Glutamatergic neuron (in vitro differentiated cells): ENCODE measurements around the gene ZNF611. TPM values are rescaled to one million over a fixed set of nuclear protein-coding genes. Genes with fewer than 3 reads are reported as not detected.
"Not testable (repeated sequence)": the region's sequence is repeated elsewhere in the genome, so short reads cannot be mapped to it uniquely, and the experiment has no call there.

Experiments
- DNase-seq: peaks from one replicate; pipeline ENCODE4 v3.0.0; 2022
- H3K27ac Mint-ChIP-seq: one replicate; pipeline ENCODE4 v1.8.0; 2020; ENCODE audit warnings: mild to moderate bottlenecking, mixed read lengths, inconsistent platforms; ENCODE audit not compliant: unreplicated experiment
- H3K27me3 Mint-ChIP-seq: one replicate; pipeline ENCODE4 v1.8.0; 2020; ENCODE audit warnings: mild to moderate bottlenecking, moderate library complexity, mixed read lengths, inconsistent platforms; ENCODE audit not compliant: unreplicated experiment
- H3K36me3 Mint-ChIP-seq: one replicate; pipeline ENCODE4 v1.8.0; 2020; ENCODE audit warnings: mild to moderate bottlenecking, mixed read lengths, inconsistent platforms; ENCODE audit not compliant: unreplicated experiment
- H3K4me1 Mint-ChIP-seq: one replicate; pipeline ENCODE4 v1.8.0; 2020; ENCODE audit warnings: mild to moderate bottlenecking, low read depth, mixed read lengths, inconsistent platforms; ENCODE audit not compliant: unreplicated experiment
- H3K4me3 Mint-ChIP-seq: one replicate; pipeline ENCODE4 v1.8.0; 2020; ENCODE audit warnings: mild to moderate bottlenecking, mixed read lengths, inconsistent platforms; ENCODE audit not compliant: unreplicated experiment
- H3K9me3 Mint-ChIP-seq: one replicate; pipeline ENCODE4 v1.8.0; 2020; ENCODE audit warnings: mild to moderate bottlenecking, moderate library complexity, mixed read lengths, inconsistent platforms; ENCODE audit not compliant: unreplicated experiment
- long read RNA-seq: library from polyadenylated mRNA; unstranded; transcript quantifications from one replicate; pipeline ENCODE4 v2.0.0, GENCODE V29; 2020; ENCODE audit not compliant: unreplicated experiment
- total RNA-seq: library from RNA; stranded (reverse); fragmentation: NEBNext Ultra II Directional; extraction: Animal tissue kit (Norgen Biotek cat#: 25700); gene quantifications from one replicate; pipeline ENCODE4 v1.2.1, GENCODE V29; 2021; ENCODE audit not compliant: unreplicated experiment
- TF ChIP-seq, protein P1 (sequence below): fragments of 200-600 bp; sonication (generic); IDR thresholded peaks from one replicate; pipeline ENCODE4 v1.5.0; 2021; ENCODE audit not compliant: partially characterized antibody, unreplicated experiment

Gene ZNF611
- total RNA-seq, result 36.2 TPM
- long read RNA-seq, full-length matches to known transcripts, result 3 of 8 reads
- long read RNA-seq, partial matches to known transcripts, result 1 of 8 reads
- long read RNA-seq, other reads (novel, unspliced or antisense), result 4 of 8 reads

DNA sequence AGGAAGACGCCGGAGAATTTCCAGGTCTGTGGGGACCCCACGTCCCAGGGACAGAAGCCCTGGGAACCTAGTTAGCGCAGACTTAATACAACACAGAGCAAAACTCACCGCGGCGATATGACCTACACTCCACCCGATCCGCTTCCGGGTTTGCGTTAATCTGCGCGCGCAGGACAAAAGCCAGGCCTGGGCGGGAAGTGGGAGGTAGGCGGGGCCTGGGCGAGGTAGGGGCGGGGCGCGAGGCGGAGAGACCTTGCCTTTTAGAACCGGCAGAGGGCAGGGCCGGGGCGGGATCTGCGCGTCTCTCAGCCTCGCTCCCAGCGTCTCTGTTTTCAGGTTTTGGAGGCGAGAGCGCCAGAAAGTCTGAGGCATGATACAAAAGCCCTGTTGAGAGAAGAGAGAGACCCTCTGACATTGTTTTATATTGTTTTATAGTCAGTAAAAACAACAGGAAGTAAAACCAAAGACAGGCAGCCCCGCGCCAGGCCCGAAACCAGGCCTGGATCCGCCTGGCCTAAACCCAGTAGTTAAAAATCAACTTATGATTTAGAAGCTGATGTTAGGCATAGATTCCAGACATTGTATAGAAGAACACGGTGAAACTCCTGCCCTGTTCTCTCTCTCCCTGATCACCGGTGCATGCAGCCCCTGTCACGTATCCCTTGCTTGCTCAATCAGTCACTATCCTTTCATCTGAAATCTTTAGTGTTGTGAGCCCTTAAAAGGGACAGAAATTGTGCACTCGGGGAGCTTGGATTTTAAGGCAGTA, at the start of gene ZNF611:
TSS of gene ZNF611 (minus strand) at position 152 of the 769 bp plus-strand sequence. CDS start 19,150 bp downstream, outside the sequence.
- H3K27ac Mint-ChIP-seq, result peak within 1 kb of the TSS; percentile 96
- H3K9me3 Mint-ChIP-seq, result peaks cover 8% of the 10 kb centered on the region
- peaks cover 7% of the 10 kb centered on the region for H3K4me1 Mint-ChIP-seq
- peaks cover 8% of the 10 kb centered on the region for H3K36me3 Mint-ChIP-seq
- H3K27me3 Mint-ChIP-seq, result no peaks in the 10 kb centered on the region
- TF ChIP-seq, protein P1, sequence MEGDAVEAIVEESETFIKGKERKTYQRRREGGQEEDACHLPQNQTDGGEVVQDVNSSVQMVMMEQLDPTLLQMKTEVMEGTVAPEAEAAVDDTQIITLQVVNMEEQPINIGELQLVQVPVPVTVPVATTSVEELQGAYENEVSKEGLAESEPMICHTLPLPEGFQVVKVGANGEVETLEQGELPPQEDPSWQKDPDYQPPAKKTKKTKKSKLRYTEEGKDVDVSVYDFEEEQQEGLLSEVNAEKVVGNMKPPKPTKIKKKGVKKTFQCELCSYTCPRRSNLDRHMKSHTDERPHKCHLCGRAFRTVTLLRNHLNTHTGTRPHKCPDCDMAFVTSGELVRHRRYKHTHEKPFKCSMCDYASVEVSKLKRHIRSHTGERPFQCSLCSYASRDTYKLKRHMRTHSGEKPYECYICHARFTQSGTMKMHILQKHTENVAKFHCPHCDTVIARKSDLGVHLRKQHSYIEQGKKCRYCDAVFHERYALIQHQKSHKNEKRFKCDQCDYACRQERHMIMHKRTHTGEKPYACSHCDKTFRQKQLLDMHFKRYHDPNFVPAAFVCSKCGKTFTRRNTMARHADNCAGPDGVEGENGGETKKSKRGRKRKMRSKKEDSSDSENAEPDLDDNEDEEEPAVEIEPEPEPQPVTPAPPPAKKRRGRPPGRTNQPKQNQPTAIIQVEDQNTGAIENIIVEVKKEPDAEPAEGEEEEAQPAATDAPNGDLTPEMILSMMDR, result peak; percentile 55
- peak; percentile 99 for DNase-seq
- peak within 1 kb of the TSS; percentile 88 for H3K4me3 Mint-ChIP-seq

DNA sequence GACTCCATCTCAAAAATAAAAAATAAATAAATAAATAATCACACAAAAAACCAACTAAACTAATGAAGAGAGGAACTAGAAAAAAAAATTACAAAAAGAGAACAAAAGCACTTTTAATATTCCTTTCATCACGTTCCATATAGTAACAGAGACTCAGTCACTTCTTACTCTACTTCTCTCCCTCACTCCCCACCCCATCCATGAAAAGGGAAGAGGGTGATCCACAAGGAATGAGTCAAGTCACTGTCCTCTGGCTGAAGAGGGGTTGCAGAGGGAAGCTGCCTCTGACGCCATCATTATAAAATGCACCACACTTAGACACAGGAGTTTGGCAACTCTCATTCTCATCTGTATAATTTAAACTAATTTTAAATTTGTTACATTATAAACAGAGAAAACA, 48.0 kb upstream of the ZNF611 start:
- not testable (repeated sequence) for DNase-seq, H3K27ac Mint-ChIP-seq, H3K4me3 Mint-ChIP-seq, H3K27me3 Mint-ChIP-seq, H3K4me1 Mint-ChIP-seq
- Mint-ChIP-seq H3K9me3 (peaks cover 11% of the 10 kb centered on the region), H3K36me3 (peaks cover 14% of the 10 kb centered on the region)

DNA sequence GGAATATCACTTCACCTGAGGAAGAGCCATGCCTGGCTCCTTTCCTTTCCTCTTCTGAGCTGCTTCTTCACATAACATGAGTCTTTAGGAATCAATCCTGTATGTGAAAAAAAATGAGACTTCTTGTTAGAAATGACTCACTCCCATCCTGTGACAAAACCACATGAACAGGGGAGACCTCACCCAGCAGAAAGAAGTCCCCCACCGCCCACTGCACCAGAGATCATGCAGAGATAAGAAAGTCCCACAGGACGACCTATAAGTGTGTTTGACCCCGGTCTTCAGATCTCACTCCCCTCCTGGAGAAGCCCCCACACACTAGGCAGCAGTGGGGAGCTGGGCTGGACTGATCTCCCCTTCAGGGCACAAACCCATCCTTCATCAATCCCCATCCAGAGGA, 44.0 kb upstream of the ZNF611 start:
- no peak overlapping the region for H3K27ac Mint-ChIP-seq
- H3K27me3 Mint-ChIP-seq, result peaks cover 1% of the 10 kb centered on the region
- H3K4me1 Mint-ChIP-seq, result peaks cover 1% of the 10 kb centered on the region
- no peak overlapping the region for H3K4me3 Mint-ChIP-seq
- no peak for DNase-seq
- peaks cover 12% of the 10 kb centered on the region for H3K36me3 Mint-ChIP-seq
- peaks cover 2% of the 10 kb centered on the region for H3K9me3 Mint-ChIP-seq
- TF ChIP-seq, protein P1, result no peak

DNA sequence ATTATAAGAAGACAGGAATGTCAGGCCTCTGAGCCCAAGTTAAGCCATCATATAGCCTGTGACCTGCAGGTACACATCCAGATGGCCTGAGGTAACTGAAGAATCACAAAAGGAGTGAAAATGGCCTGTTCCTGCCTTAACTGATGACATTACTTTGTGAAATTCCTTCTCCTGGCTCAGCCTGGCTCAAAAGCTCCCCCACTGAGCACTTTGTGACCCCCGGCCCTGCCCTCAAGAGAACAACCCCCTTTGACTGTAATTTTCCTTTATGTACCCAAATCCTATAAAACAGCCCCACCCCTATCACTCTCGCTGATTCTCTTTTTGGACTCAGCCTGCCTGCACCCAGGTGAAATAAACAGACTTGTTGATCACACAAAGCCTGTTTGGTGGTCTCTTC, 21.6 kb upstream of the ZNF611 start:
- not testable (repeated sequence) for H3K4me1 Mint-ChIP-seq, H3K4me3 Mint-ChIP-seq, DNase-seq, H3K27me3 Mint-ChIP-seq, H3K27ac Mint-ChIP-seq, H3K9me3 Mint-ChIP-seq
- H3K36me3 Mint-ChIP-seq, result peaks cover 15% of the 10 kb centered on the region

DNA sequence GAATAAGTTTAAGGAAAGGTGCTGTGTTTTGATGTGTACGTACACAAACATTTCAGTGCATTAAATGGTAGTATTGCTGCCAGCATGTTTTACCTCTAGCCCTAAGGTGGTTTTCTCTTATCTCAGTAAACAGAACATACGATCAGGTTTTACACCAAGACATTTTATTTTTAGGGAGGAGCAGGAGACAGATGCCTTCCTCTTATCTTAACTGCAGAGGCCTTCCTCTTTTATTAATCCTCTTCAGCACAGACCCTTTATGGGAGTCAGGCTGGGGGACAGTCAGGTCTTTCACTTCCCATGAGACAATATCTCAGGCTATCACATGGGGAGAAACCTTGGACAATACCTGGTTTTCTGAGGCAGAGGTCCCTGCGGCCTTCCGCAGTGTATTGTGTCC, 14.9 kb upstream of the ZNF611 start:
- TF ChIP-seq, protein P1, result no peak
- Mint-ChIP-seq H3K27ac (no peak overlapping the region), H3K4me1 (no peaks in the 10 kb centered on the region), H3K27me3 (no peaks in the 10 kb centered on the region), H3K4me3 (no peak overlapping the region), H3K36me3 (peaks cover 5% of the 10 kb centered on the region), H3K9me3 (no peaks in the 10 kb centered on the region)
- DNase-seq, result no peak

DNA sequence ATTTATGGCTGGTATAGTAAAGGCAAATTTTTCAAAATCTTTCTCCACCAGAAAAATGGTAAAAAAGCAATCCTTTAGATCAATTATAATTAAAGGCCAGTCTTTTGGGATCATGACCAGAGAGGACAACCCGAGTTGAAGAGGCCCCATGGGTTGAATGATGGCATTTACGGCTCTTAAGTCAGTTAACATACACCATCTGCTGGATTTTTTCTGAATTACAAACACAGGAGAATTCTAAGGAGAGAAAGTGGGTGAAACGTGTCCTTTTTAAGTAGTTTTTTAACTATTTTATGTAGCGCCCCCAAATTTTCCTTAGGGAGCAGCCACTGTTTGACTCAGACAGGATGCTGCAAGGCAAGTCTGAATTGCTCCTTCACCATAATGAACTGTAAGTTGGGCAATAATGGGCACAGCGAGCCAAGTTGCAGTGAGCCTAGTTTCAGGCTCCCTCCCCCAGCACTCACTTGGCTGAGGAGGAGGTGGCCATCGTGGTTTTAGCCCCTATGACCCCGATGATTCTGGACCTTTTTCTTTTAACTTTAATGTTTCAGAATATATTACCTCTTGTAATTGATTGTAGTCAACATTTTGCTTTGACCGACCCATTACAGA, 13.6 kb upstream of the ZNF611 start:
- no peak overlapping the region for H3K27ac Mint-ChIP-seq
- no peaks in the 10 kb centered on the region for H3K9me3 Mint-ChIP-seq
- DNase-seq, result no peak
- no peaks in the 10 kb centered on the region for H3K36me3 Mint-ChIP-seq
- no peak overlapping the region for H3K4me3 Mint-ChIP-seq
- TF ChIP-seq, protein P1, result peak; percentile 23
- H3K4me1 Mint-ChIP-seq, result no peaks in the 10 kb centered on the region
- H3K27me3 Mint-ChIP-seq, result peaks cover 2% of the 10 kb centered on the region

DNA sequence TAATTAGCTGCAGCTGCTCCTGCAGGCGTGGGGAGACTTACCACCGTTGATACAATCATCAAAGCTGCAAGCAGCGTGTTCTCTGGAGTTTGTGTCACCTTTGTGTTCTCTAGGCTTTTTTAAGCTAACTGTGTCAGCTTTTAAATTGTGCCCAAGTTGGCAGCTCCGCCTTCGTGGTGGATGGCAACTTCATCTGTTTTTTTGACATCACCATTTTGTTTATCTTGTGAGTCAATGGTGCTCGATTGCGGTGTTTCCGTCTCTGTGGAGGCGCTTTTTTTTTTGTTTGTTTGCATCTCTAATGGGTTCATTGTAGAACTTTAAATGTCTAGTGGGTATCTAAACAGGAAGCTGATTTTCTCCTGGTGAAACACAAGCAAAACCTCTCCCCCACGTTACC, 11.1 kb upstream of the ZNF611 start:
- not testable (repeated sequence) for H3K4me3 Mint-ChIP-seq, H3K36me3 Mint-ChIP-seq, H3K27me3 Mint-ChIP-seq, H3K27ac Mint-ChIP-seq, DNase-seq, H3K9me3 Mint-ChIP-seq, H3K4me1 Mint-ChIP-seq
